ENCODE data around the gene CFAP53.
A peak's percentile ranks its signal among the peaks of the same experiment; 100 is the strongest.
"Not testable (repeated sequence)": the region's sequence is repeated elsewhere in the genome, so short reads cannot be mapped to it uniquely, and the experiment has no call there.

CFAP53 gene

GRCh38 chr18:50266248-50266704 is at the start of gene CFAP53:
TSS of gene CFAP53 (minus strand) at chr18:50266495. CDS start at chr18:50266404, 91 bp downstream.
- peak; percentile 78 for DNase-seq

GRCh38 chr18:50315100-50315871 is 49.0 kb upstream of the CFAP53 start:
- no peak for DNase-seq

GRCh38 chr18:50313873-50314460 is 47.7 kb upstream of the CFAP53 start:
- DNase-seq = no peak

GRCh38 chr18:50313031-50313607 is 46.8 kb upstream of the CFAP53 start:
- no peak for DNase-seq

- no peak for DNase-seq
Observed at GRCh38 chr18:50312296-50313030, 46.2 kb upstream of the CFAP53 start.

GRCh38 chr18:50311650-50312049 is 45.4 kb upstream of the CFAP53 start:
- DNase-seq = no peak

GRCh38 chr18:50310080-50310479 is 43.8 kb upstream of the CFAP53 start:
- DNase-seq = no peak

- DNase-seq = not testable (repeated sequence)
Observed at GRCh38 chr18:50308851-50309250, 42.6 kb upstream of the CFAP53 start.

GRCh38 chr18:50307738-50308470 is 41.6 kb upstream of the CFAP53 start:
- peak; percentile 80 for DNase-seq

- no peak for DNase-seq
Observed at GRCh38 chr18:50307400-50307737, 41.1 kb upstream of the CFAP53 start.

GRCh38 chr18:50306944-50307343 is 40.6 kb upstream of the CFAP53 start:
- no peak for DNase-seq

- no peak for DNase-seq
Observed at GRCh38 chr18:50301074-50301473, 34.8 kb upstream of the CFAP53 start.

GRCh38 chr18:50299626-50300388 is 33.5 kb upstream of the CFAP53 start:
- no peak for DNase-seq

GRCh38 chr18:50298443-50299284 is 32.4 kb upstream of the CFAP53 start:
- DNase-seq = no peak

- peak; percentile 62 for DNase-seq
Observed at GRCh38 chr18:50297621-50298442, 31.5 kb upstream of the CFAP53 start.

- DNase-seq = no peak
Observed at GRCh38 chr18:50293039-50293438, 26.7 kb upstream of the CFAP53 start.

- DNase-seq = no peak
Observed at GRCh38 chr18:50289108-50289443, 22.8 kb upstream of the CFAP53 start.

- DNase-seq = not testable (repeated sequence)
Observed at GRCh38 chr18:50288348-50289107, 22.2 kb upstream of the CFAP53 start.

All from activated effector memory CD4-positive, alpha-beta T cell treated with Interleukin-2 at 50 U/mL for 16 hours (primary cell).